Frontal cortex (tissue), 4 donors: ENCODE results near the gene KMT2E. TPM values are rescaled to one million over a fixed set of nuclear protein-coding genes. Genes with fewer than 3 reads are reported as not detected.
A peak's percentile ranks its signal among the peaks of the same experiment; 100 is the strongest.
"Not testable (repeated sequence)": the region's sequence is repeated elsewhere in the genome, so short reads cannot be mapped to it uniquely, and the experiment has no call there.

Source experiments
- DNase-seq, 2 donors: peaks; one replicate each; pipeline ENCODE4 v3.0.0; 2012; ENCODE audit warnings: low spot score in 2 of 2
- FAIRE-seq: peaks from 2 replicates; lab custom pipeline; 2012; peaks lifted over from hg19 to GRCh38; lab: Jason Lieb, UNC
- total RNA-seq: library from RNA; depleted of rRNA; stranded (reverse); fragments of >200 nt; gene quantifications from one replicate; pipeline ENCODE4 v1.2.3, GENCODE V29; 2014
- donor health status: control.
- donor health status: control.
- donor health status: control.

Gene KMT2E
- total RNA-seq, 1 donor from 2014 or later = 217 TPM

DNA sequence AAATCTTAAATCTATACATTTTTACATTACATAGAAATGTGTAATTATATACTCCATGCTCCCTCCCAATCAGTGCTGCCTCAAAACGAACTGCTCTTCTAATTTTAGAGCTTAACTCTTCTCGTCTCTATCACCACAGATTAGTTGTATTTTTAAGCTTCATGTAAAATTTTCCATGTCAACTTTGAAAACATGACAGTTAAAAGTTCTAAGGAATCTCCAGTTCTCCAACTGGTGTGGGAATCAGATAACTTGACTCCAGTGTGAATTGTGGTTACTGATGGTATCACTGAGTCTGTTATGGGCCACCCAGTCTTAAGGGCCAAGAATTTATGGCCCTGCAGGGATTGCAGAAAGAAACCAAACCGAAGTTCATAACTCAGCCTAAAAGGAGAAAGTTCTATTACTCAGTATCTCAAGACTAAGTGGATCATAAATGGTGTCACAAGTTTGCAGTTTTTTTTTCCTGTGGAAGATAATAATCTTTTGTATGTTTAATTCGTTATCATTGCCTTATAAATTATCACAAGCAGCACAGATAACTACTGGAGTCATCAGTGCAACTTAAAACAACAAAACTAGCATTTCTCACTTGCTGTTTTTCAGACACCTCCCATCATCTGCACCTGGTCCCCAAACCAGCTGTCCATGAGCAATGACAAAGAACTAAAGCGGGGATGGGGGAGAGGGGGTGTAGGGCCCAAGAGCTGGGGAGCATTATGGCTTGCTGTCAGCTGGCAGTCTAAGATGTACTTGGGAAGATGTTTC, 31.5 kb upstream of the KMT2E start:
- DNase-seq (no peak), FAIRE-seq (no peak)

DNA sequence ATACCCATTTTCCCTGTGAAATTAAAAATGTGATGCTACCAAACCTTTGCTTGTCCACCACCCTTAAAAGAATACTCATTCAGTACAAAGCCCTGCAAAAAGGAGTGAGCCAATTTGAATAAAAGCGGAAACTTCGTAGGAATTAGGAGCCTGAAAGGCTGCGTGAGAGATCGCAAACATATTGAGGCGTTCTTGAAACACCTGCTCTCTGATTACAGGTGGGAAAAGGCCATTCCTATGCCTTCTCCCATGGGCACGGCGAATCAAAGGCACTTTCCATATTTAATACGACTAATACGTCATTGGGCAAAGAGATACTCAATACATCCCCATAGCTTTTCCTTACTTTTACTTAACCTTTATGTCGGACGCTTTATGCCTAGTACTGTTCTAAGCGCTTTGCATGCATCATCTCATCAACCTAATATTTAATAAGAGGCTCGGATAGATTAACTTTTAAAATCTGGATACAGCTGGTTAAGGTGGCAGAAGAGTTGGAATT, 30.9 kb upstream of the KMT2E start:
- FAIRE-seq (no peak), DNase-seq (no peak)

DNA sequence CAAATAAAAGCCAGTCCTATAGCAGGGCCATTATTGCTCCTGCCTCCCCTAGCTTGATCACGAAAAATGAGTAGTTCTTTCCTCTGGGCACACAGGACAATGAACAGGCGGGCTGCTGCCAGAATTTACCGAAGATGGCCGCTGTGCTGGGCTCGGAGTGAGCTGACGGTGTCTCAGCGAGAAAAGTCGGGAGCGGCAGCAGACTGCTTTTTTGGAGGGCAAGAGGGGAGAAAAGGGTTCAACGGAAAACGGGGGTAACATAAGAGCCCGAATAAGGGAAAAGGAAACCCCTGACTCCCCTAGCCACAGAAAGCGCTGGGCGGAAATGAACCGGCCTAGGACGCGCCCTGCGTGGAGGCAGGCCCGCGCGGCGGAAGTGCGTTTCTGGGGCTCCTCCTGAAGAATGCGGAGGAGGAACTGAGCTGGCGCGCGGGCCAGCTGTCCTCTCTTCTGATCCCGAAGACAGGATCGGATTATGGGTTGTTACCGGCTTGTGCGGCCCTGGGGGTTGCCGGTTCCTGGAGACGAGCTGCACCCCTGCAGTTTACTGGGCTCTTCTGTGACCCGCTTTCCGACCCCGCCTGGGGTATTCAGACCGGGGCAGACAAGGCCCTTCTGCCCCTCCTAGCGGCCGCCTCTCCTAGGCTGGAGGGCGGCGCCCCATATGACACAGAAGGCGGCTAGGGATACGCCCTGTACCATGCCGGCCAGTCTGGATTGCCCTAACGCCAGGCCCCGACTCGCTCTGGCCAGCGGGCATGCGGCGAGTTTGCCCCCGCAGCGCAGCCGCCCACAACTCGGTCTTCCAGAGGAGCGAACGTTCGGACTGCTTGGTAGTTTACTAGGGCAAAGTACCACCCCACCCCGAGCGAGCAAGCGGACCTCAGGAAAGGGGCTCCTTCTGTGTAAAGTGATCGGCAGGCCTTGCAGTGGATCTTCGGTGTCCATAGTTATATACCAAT, 30.1 kb upstream of the KMT2E start:
- FAIRE-seq = no peak
- DNase-seq = peak; percentile 60 to 79

DNA sequence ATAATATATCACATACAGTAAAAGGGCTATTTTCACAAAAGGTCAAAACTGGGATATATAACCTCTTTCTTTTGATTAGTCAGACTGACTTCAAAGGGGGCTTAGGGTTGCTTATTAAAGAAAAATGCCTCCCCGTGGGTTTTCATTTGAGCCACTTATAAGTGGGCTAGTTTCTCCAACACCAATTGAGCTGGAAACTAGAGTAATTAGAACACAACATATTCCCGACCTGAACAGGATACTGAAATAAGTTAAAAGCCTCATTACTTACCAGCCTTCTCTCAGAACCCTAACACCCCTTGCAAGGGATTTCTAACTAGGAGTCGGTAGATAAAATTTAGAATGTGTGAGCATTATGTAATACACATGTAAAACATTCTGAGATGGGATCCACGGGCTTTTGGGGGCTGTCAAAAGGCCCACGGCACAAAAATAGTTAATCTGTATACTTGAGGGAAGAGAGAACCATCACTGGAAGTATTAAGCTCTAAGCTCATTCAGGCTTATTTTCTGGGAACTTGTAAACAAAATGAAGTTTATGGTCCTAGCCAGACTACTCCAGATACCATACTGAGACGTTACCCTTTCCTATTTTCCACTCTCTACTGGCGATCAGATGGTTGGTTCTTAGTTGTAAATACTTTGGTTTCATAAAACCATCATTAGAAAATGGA, 29.3 kb upstream of the KMT2E start:
- DNase-seq (no peak), FAIRE-seq (no peak)

DNA sequence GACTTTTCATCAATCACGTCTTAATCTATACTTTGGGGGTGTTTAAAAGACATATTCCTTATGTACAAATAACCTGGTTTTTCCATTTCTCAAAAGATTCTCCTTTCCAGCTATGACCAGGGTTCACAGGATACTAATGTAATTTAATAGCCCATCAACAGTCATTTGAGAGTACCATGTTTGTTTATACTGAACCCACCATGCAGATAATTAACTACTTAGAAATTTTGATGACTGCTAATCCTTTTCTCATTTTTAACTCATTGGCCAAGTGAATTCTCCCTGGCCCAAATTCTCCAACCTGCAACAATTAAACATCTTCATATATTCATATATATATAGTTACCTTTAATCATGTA, 28.8 kb upstream of the KMT2E start:
- no peak for DNase-seq
- no peak for FAIRE-seq

DNA sequence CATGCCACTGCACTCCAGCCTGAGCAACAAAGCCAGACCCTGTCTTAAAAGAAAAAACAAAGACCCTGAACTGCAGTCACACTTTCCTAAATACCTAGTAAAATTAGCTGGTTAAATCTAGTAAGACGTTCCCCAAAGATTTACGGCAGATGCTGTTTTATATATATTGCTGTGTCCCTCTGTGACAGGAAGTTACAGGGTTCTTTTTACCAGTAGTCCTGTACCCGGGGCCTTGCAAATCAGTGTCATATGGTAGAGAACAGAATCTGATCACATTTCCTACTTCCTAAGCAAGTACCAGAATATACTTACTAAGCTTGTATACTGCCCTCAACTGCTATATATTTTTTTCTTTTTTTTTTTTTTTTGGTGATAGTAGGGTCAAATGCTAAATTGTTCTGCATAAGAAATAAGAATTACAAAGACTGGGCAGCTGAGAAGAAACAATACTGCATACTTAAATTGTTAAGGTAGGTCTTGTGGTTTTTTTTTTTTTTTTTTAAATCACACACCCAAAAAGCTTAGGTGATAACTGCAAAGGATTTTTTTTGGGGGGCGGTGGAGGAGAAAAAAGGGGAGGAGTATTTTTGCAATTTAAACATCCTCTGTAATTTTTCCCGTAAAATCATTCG, 27.3 kb upstream of the KMT2E start:
- FAIRE-seq = no peak

DNA sequence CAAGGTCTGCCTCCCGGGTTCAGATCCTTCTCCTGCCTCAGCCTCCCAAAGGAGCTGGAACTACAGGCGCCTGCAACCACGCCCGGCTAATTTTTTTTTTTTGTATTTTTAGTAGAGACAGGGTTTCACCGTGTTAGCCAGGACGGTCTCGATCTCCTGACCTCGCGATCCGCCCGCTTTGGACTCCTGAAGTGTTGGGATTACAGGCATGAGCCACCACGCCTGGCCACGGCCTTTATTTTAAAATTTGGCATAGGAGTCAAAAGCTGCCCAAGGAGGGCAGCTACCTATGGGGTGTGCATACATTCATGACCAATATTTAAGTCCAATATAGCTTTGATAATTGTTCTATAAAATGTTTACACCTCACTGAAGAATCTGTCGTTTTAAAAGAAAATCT, 26.6 kb upstream of the KMT2E start:
- DNase-seq, FAIRE-seq: not testable (repeated sequence)

More for the DNA sequence above, 27.3 kb upstream of the KMT2E start:
- DNase-seq = no peak

DNA sequence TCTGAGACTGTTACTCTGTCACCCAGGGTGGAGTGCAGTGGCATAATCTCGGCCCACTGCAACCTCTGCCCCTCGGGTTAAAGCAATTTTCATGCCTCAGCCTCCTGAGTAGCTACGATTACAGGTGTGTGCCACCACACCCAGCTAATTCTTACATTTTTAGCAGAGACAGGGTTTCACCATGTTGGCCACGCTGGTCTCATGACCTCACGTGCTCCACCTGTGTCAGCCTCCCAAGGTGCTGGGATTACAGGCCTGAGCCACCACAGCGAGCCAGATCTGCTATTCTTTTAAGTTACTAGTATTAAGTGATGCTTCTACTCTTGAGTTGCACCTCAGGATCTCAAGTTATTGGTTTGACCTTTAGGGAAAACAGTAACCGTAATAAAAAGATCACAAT, 23.0 kb upstream of the KMT2E start:
- FAIRE-seq (no peak), DNase-seq (no peak)

DNA sequence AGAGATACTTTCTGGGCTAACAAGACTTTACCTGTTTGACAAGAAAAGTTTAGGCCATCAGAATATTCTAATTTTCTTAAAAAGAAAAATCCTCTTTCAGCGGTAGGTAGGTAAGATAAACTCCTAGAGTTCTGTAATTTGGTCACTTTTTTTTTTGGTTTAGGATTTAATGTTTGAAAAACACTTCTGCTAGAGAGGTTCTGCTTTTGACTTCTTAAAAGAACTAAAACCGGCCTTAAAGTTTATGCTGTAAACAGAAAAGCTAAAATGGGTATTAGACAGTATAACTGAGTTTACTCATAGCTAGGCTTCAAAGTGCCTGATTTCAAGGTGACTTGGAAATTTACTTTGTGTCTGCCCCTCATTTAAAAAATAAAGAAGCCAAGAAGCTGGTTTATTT, 21.7 kb upstream of the KMT2E start:
- FAIRE-seq = no peak
- no peak for DNase-seq

DNA sequence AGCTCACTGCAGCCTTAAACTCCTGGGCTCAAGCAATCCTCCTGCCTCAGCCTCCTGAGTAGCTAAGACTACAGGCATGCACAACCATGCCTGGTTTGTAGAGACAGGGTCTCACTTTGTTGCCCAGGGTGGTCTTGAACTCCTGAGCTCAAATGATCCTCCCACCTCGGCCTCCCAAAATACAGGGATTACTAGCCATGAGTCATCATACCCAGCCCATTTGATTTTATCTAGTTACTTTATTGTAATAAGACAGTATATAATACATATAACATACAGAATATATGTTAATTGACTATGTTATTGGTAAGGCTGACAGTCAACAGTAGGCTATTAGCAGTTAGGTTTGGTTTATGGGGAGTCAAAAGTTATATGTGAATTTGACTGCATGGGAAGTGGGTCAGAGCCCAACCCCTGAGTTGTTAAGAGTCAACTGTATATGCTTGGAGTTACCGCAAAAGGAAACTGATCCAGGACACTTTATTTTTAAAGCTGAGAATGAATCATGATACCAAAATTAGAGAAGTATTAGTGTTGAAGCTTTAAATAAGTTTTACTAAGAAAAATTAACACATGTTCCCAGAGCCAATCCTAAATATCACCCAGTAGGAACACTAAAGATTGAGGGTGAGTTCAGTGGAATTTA, 20.7 kb upstream of the KMT2E start:
- FAIRE-seq (no peak), DNase-seq (no peak)

DNA sequence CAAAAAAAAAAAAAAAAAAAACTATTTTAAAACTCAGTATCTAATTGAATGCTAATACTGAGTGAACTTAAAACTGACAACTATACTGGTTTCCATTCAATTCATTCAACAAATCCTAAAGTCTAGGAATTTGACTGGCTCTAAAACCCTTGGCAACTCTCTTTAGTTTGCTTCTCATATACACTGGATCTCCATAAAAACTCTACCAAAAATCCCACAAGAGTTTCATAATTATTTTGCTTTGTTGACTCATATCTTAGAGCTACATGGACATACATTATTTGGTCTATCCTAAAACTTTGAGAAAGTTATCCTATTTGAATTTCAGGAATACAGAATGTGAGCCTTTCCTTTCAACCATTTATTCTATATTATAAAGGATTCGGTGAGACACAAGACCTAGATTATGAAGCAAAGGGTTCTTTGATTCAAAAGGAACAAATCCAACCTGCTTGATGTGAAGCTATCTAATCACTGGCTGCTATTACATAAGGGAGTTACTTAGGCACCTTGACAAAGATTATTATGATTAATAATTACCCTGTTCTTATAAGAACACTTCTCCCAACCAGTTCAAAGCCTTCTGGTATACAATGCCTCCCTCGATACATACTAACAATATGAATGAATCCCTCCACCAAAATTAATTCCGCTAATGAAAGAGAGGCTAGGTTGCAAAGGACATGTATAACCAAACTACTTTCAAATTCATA, 15.8 kb upstream of the KMT2E start:
- FAIRE-seq (no peak), DNase-seq (no peak)

DNA sequence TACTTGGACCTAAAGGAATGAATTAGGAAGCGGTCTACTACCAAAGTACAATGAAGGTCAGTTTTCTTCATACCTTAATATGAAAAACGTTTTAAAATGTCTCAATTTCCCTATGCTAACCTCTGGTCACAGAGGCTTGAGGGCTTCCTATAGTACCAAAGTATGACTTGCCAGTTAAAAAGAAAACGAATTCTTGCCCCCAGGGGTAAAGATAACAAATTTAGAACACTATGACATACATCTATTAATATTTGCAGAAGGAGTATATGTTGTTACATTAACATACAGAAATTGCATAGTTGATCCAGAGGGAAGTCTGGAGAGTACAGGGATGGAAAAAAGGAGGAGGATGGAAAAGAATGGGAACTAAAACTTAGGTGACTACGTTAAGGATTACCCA, 13.8 kb upstream of the KMT2E start:
- FAIRE-seq (no peak), DNase-seq (no peak)

DNA sequence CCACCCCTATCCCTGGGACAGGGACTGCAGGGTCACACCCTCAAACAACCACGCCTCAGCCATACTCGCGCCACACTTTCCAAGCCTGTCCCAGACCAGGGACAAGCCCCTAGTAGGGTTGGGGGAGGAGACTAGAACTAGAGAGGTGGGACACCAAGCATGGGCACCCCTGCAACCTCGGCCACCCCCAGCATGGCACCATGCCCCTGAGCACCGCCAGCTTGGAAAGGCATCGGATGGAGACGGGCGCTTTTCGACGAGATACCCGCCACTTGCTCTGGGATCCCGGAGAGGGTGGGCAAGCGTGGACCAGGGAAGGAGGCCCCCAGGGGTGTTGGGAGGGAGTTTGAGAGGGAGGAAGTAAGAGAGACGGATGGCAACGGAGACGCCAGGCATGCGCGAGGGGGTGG, 13.1 kb upstream of the KMT2E start:
- FAIRE-seq (no peak), DNase-seq (no peak)

DNA sequence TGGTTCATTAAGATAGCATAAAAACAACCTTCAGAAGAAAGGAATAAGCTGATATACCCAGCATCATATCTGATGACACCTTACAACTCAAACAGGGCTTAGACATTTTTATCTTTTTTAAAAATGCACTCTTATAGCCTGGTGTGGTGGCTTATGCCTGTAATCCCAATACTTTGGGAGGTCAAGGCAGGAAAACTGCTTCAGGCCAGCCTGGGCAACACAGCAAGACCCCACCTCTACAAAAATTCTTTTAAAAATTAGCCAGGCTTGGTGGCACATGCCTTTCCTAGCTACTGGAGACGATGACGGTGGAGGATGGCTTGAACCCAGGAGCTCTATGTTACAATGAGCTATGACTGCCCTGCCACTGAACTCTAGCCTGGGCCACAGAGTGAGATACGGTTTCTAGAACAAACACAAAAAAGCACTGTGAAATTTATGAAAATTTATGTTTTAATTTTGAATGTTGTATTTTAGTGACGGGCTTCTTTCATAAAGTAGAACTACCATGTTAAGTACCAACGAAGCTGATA, 12.3 kb upstream of the KMT2E start:
- DNase-seq = no peak
- no peak for FAIRE-seq

DNA sequence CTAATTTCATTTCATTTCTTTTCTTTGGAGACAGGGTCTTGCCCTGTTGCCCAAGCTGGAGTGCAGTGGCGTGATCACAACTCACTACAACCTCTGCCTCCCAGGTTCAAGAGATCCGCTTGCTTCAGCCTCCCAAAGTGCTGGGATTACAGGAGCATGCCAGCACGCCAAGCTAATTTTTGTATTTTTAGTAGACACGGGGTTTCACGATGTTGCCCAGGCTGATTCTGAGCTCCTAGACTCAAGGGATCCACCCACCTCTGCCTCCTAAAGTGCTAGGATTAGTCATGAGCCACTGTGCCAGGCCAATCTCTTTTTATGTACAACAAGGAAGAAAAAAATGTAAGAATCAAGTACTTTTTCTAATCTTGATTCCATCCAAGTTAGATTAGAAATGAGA, 10.7 kb upstream of the KMT2E start:
- no peak for DNase-seq
- FAIRE-seq = no peak

DNA sequence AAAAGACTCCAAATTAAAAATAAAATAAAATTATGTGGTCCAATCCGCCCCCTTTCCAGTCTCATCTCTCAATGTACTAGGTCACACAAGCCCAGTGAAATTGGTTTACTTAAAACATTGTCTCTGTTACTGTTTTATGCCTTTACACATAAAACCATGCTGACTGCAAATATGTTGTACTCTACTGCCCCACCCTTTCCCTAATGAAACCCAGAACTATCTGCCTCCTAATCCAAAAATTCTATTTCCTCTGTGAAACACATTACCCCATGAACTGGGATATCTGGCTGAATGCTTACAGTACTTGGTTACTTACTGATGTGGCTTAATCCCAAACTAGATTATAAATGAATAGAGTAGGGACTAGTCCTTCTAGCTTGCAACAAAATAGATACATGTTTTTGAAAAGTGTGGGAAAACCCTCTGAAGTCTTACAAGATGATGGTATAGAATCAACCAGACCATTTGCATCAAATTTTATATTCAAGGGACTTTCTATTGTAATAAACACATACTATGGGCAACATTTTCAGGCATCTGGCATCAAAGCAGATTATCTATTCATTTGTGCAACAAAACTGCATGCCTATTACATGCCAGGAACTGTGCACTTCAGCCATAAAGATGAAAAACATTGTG, 10.0 kb upstream of the KMT2E start:
- DNase-seq (no peak), FAIRE-seq (no peak)

DNA sequence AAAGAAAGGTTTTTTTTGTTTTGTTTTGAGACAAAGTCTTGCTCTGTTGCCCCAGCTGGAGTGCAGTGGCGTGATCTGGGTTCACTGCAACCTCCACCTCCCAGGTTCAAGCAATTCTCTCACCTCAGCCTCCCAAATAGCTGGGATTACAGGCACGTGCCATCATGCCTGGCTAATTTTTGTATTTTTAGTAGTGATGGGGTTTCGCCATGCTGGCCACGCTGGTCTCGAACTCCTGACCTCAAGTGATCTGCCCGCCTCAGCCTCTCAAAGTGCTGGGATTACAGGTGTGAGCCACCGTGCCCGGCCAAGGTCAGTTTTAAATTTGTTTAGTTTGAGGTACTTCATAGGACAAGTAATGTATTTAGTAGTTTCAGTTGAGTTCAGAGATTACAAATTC, 9.0 kb upstream of the KMT2E start:
- FAIRE-seq = not testable (repeated sequence)

DNA sequence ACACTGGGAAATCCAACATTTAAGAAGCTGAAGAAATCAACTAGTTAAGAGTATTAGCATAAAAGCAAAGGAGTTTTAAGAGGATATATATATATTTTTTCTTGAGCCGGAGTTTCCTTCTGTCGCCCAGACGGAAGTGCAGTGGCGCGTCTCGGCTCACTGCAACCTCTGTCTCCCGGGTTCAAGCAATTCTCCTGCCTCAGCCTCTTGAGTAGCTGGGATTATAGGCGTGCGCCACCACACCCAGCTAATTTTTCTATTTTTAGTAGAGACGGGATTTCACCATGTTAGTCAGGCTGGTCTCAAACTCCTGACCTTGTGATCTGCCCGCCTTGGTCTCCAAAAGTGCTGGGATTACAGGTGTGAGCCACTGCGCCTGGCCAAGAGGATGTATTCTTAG, 8.5 kb upstream of the KMT2E start:
- not testable (repeated sequence) for FAIRE-seq

More for the DNA sequence above, 9.0 kb upstream of the KMT2E start:
- not testable (repeated sequence) for DNase-seq

More for the DNA sequence above, 8.5 kb upstream of the KMT2E start:
- not testable (repeated sequence) for DNase-seq
